HG03135 (cell line): Measurements from ENCODE around the gene ABCC4.

Experiments
- ATAC-seq: cut with Tn5 transposase; IDR thresholded peaks from one replicate; pipeline ENCODE4 v1.9.1; 2021; ENCODE audit warnings: mild to moderate bottlenecking, moderate library complexity; ENCODE audit not compliant: unreplicated experiment

The ABCC4 gene

GRCh38 chr13:95160112-95160906, 140.9 kb downstream of the ABCC4 start:
- ATAC-seq, result no peak

- no peak for ATAC-seq
These were observed 141.8 kb downstream of the ABCC4 start for GRCh38 chr13:95159458-95159857.

- ATAC-seq, result no peak
These were observed 145.0 kb downstream of the ABCC4 start for GRCh38 chr13:95156208-95156607.

- ATAC-seq, result no peak
These were observed 145.7 kb downstream of the ABCC4 start for GRCh38 chr13:95155504-95155903.

GRCh38 chr13:95155093-95155492, 146.2 kb downstream of the ABCC4 start:
- no peak for ATAC-seq

- ATAC-seq, result no peak
These were observed 146.8 kb downstream of the ABCC4 start for GRCh38 chr13:95154413-95154886.

GRCh38 chr13:95153647-95154412, 147.4 kb downstream of the ABCC4 start:
- ATAC-seq, result no peak

- ATAC-seq, result no peak
These were observed 149.2 kb downstream of the ABCC4 start for GRCh38 chr13:95151942-95152587.

- no peak for ATAC-seq
These were observed 150.7 kb downstream of the ABCC4 start for GRCh38 chr13:95150555-95150954.

- no peak for ATAC-seq
These were observed 154.8 kb downstream of the ABCC4 start for GRCh38 chr13:95146486-95146885.

GRCh38 chr13:95145587-95145986, 155.7 kb downstream of the ABCC4 start:
- ATAC-seq, result no peak

GRCh38 chr13:95140502-95140901, 160.7 kb downstream of the ABCC4 start:
- no peak for ATAC-seq

- no peak for ATAC-seq
These were observed 162.2 kb downstream of the ABCC4 start for GRCh38 chr13:95138876-95139585.

- ATAC-seq, result peak; percentile 90
These were observed 164.2 kb downstream of the ABCC4 start for GRCh38 chr13:95137096-95137495.

- ATAC-seq, result no peak
These were observed 164.6 kb downstream of the ABCC4 start for GRCh38 chr13:95136638-95137037.

GRCh38 chr13:95133498-95133897, 167.8 kb downstream of the ABCC4 start:
- no peak for ATAC-seq

GRCh38 chr13:95129004-95129403, 172.2 kb downstream of the ABCC4 start:
- no peak for ATAC-seq

- no peak for ATAC-seq
These were observed 173.1 kb downstream of the ABCC4 start for GRCh38 chr13:95128045-95128643.

GRCh38 chr13:95124959-95125358, 176.3 kb downstream of the ABCC4 start:
- ATAC-seq, result no peak

GRCh38 chr13:95123726-95124125, 177.5 kb downstream of the ABCC4 start:
- ATAC-seq, result no peak

- ATAC-seq, result no peak
These were observed 179.2 kb downstream of the ABCC4 start for GRCh38 chr13:95122063-95122462.
